Activated T-helper 17 cell treated with anti-CD3 and anti-CD28 coated beads, Interleukin-2, amount 50 U/mL, for 72 hours (primary cell): ENCODE results near the gene TRAF2. TPM values are rescaled to one million over a fixed set of nuclear protein-coding genes. Genes with fewer than 3 reads are reported as not detected.

Experiments
- ATAC-seq: fragments of 150-1000 bp; cut with Tn5 transposase; replicated peaks from 2 replicates; pipeline ENCODE4 v1.10.0; 2021; ENCODE audit warnings: mild to moderate bottlenecking, moderate library complexity
- H3K27ac Mint-ChIP-seq: one replicate; pipeline ENCODE4 v1.8.0; 2022; ENCODE audit warnings: mixed read lengths
- H3K27me3 Mint-ChIP-seq: one replicate; pipeline ENCODE4 v1.8.0; 2022; ENCODE audit warnings: mixed read lengths
- H3K36me3 Mint-ChIP-seq: one replicate; pipeline ENCODE4 v1.8.0; 2022; ENCODE audit warnings: low read depth, mild to moderate bottlenecking, mixed read lengths
- H3K4me1 Mint-ChIP-seq: one replicate; pipeline ENCODE4 v1.8.0; 2022; ENCODE audit warnings: mixed read lengths
- H3K4me3 Mint-ChIP-seq: one replicate; pipeline ENCODE4 v1.8.0; 2022; ENCODE audit warnings: mild to moderate bottlenecking, mixed read lengths
- H3K9me3 Mint-ChIP-seq: one replicate; pipeline ENCODE4 v1.8.0; 2022; ENCODE audit warnings: mixed read lengths
- total RNA-seq, 2 donors: library from RNA; stranded (reverse); gene quantifications; one replicate each; pipeline ENCODE4 v1.2.3, GENCODE V29; 2022

Gene TRAF2
- total RNA-seq, 2 donors from 2014 or later: 54.4 to 56.8 TPM

DNA sequence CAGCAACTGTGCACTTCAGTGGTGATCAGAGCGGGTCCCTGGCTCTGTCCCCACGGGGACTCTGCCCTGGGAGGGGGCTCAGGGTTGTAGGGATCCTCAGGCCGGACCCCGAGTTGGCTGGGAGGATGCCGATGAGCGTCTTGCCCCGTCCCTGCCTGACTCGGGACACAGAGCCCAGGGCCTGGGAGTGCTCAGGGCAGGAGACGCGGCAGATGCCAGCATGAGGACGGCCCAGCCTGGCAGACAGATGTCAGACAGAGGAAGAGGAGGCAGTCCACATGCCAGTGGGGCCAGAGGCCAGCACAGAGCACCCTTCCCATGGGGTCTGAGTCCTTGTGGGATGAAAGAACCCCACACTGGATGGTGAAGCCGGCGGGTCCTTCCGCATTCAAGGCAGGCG is 77.0 kb downstream of the TRAF2 start:
- H3K27ac Mint-ChIP-seq: peak overlapping the region; percentile 50

DNA sequence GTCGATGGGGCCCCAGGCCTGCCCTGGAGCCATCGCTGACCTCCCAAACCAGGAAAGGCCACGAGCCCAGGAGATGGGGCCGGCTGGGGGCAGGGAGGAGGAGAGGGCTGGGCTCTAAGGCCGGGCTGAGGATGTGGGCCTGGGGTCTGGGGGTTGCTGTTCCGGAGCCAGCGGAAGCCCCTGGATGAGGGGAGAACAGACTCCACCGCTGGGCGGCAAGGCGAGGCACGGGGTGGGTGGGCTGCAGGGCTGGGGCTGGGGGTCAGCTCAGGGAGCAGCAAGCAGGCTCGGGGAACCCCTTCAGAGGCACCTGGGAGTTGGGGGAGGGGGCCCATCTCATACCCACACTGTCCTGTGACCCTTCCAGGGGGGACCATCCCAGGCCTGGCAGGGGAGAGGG is 77.4 kb downstream of the TRAF2 start:
- H3K4me1 Mint-ChIP-seq: peaks cover 7% of the 10 kb centered on the region
- H3K4me3 Mint-ChIP-seq: no peak overlapping the region
- H3K27me3 Mint-ChIP-seq: no peaks in the 10 kb centered on the region
- ATAC-seq: no peak
- H3K27ac Mint-ChIP-seq: no peak overlapping the region
- no peaks in the 10 kb centered on the region for H3K36me3 Mint-ChIP-seq
- H3K9me3 Mint-ChIP-seq: no peaks in the 10 kb centered on the region

More for the DNA sequence above, 77.0 kb downstream of the TRAF2 start:
- no peak for ATAC-seq
- Mint-ChIP-seq H3K9me3 (no peaks in the 10 kb centered on the region), H3K4me1 (peaks cover 7% of the 10 kb centered on the region), H3K4me3 (no peak overlapping the region), H3K36me3 (no peaks in the 10 kb centered on the region), H3K27me3 (no peaks in the 10 kb centered on the region)

DNA sequence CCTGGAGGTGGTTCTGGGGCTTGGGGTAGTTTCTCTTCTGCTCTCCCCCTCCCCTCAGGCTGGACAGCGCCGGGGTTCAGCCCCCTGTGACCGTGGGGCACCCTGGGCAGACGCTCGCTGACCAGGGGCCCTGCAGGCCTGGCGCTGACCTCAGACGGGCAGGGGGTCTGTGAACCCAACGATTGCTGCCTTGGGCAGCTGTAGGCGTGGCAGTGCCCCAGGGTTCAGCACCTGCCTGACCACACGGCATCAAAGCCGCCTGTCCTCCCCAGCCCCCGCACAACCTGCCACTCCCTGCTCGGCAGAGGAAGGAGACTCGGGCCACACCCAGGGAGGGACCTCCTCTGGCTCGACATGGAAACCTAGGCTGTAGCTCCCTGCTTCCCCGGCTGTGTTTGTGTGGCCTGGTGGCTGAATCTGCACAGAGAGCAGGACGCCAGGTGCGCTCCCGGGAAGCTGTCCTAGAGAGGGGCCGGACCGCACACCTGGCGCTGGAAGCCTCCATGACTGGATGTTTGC is 77.9 kb downstream of the TRAF2 start:
- no peaks in the 10 kb centered on the region for H3K27me3 Mint-ChIP-seq
- H3K27ac Mint-ChIP-seq: peak overlapping the region; percentile 44
- ATAC-seq: no peak
- H3K4me3 Mint-ChIP-seq: peak overlapping the region; percentile 24
- peaks cover 7% of the 10 kb centered on the region for H3K4me1 Mint-ChIP-seq
- no peaks in the 10 kb centered on the region for H3K9me3 Mint-ChIP-seq
- H3K36me3 Mint-ChIP-seq: no peaks in the 10 kb centered on the region

DNA sequence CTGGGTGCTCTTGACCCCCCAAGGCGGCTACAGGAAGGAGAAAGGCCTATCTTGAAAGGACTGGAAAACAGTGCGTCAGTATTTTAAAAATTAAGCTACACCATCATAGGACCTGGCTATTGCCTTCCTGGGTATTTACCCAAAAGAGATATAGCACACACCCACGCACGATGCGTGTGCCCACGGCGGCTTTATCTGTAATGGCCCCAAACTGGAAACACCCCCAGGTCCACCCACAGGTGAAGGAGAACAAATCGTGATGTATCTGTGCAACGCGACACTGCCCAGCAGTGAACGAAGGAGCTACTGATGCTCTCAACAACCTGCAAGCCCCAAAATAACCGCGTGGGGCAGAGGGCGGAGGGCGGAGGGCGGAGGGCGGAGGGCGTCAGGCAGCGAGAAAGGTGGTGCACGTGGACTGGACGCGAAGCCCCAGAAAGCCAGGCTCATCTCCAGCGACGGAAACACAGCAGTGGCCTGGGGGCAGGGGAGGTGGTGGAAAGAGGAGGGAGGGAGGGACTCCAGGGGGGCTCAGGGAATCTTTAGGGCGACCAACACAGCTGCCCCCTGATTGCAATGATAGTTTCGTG is 78.6 kb downstream of the TRAF2 start:
- no peak for ATAC-seq
- peak overlapping the region; percentile 44 for H3K27ac Mint-ChIP-seq
- H3K27me3 Mint-ChIP-seq: no peaks in the 10 kb centered on the region
- H3K36me3 Mint-ChIP-seq: no peaks in the 10 kb centered on the region
- H3K4me3 Mint-ChIP-seq: peak overlapping the region; percentile 82
- no peaks in the 10 kb centered on the region for H3K9me3 Mint-ChIP-seq
- H3K4me1 Mint-ChIP-seq: peaks cover 7% of the 10 kb centered on the region

DNA sequence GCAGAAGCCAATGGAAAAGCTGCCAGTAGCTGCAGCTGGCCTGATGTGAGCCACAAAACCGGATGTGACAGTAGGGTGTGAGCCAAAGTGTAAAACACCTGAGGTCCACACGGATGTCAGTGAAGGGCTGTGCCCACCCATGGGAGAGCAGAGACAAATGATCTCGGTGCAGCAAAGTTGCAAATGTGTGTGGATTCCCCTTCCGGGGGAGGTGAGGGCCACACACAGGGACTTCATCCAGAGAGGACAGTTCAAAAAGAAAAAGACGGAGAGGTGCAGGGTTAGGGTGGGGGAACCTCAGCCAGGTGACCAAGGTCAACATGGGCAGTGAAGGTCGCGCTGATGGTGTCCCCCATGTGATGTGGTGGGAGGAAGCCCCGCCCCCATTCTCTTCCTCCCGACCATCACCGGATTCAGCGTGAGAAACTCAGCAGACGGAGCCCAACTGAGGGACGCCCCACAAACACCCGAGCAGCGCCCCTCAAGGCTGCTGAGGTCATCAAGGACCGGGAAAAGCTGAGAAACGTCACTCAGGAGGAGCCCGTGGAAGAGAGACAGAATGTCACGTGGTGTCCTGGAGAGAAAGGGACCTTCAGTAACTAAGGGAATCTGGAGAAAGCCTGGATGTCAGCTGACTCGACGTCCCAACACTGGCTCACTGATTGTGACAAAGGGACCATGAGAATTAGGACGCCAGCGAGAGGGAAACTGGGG is 79.6 kb downstream of the TRAF2 start:
- peak overlapping the region; percentile 76 for H3K27ac Mint-ChIP-seq
- no peaks in the 10 kb centered on the region for H3K27me3 Mint-ChIP-seq
- peaks cover 7% of the 10 kb centered on the region for H3K4me1 Mint-ChIP-seq
- ATAC-seq: peak; percentile 64
- no peaks in the 10 kb centered on the region for H3K36me3 Mint-ChIP-seq
- peak overlapping the region; percentile 82 for H3K4me3 Mint-ChIP-seq
- H3K9me3 Mint-ChIP-seq: no peaks in the 10 kb centered on the region

DNA sequence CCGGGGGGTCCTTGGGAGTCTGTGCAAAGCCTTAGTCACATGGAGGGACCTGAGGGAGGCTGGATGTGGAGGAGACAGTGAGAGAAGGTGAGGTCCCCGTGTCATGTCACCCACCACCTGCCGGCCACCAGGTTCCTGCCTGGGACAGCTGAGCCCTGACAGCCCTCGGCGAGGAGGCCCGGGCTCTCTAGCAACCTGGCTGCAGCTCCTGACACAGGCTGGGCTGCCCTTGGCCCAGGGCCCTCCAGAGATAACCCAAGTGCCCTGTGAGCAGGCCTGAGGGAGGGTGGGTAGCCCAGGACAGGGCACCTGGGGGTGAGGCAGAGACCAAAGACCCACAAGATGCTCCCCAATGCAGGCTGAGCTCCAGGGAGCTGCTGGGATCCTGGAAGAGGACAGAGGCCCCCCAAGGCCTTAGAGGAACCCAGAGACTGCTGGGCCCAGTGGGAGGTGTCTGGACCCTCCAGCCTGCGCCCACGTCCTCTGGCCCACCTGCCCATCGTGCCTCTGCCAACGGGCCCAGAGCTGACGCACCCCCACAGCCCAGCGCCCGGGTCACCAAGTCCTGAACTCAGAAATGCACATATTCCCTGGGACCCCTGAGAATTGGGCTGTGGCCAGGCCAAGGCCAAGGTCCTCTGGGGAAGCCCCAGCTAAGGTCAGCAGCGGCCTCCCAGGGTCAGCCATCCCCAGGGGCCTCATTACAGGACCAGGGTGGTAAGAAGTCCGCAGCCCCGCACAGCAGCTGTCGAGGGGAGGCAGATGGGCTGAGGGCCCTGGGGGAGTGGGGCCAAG is 82.2 kb downstream of the TRAF2 start:
- Mint-ChIP-seq H3K9me3 (no peaks in the 10 kb centered on the region), H3K27ac (no peak overlapping the region), H3K36me3 (no peaks in the 10 kb centered on the region), H3K4me3 (no peak overlapping the region), H3K4me1 (peaks cover 7% of the 10 kb centered on the region), H3K27me3 (no peaks in the 10 kb centered on the region)
- no peak for ATAC-seq

DNA sequence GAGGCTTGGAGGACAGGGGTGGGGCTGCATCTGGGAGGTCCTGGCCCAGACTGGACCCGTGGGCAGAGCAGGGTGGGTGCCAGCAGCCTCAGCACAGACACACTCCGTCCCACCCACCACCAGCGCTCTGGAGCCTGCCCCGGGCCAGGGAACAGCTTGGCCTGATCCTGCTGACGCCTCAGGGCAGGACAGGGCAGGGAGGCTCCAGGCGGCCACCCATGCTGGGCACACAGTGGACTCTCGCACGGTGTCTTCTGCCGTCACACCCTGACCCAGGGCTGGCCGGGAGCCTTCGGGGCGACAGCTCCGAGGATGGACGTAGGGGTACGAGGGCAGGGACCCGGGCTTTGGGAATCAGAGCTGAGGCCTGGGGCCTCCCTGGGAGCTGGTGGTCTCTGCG is 82.8 kb downstream of the TRAF2 start:
- H3K4me3 Mint-ChIP-seq: no peak overlapping the region
- H3K27ac Mint-ChIP-seq: no peak overlapping the region
- H3K4me1 Mint-ChIP-seq: peaks cover 7% of the 10 kb centered on the region
- H3K9me3 Mint-ChIP-seq: no peaks in the 10 kb centered on the region
- H3K27me3 Mint-ChIP-seq: no peaks in the 10 kb centered on the region
- H3K36me3 Mint-ChIP-seq: no peaks in the 10 kb centered on the region
- no peak for ATAC-seq

DNA sequence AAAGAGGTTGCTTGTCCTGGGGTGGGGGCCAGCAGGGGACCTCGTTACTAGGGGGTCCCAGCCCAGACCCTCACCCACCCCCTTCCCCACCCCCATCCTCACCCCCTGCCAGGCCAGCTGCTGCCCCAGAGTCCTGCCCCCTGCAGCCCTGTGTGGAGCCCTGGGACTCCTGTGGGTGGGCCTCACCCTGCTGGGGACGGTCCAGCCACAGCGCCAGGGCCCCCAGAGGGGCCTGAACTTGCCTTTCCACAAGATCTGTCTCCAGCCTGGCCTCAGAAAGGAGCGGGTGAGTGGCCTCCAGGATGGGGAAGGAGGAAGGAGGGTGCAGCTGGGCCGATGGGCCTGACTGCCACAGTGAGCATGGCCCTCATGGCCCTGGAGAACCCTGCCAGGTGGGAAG is 83.5 kb downstream of the TRAF2 start:
- Mint-ChIP-seq H3K36me3 (no peaks in the 10 kb centered on the region), H3K27me3 (no peaks in the 10 kb centered on the region), H3K4me3 (no peak overlapping the region), H3K4me1 (peaks cover 7% of the 10 kb centered on the region), H3K27ac (no peak overlapping the region), H3K9me3 (no peaks in the 10 kb centered on the region)
- ATAC-seq: no peak

DNA sequence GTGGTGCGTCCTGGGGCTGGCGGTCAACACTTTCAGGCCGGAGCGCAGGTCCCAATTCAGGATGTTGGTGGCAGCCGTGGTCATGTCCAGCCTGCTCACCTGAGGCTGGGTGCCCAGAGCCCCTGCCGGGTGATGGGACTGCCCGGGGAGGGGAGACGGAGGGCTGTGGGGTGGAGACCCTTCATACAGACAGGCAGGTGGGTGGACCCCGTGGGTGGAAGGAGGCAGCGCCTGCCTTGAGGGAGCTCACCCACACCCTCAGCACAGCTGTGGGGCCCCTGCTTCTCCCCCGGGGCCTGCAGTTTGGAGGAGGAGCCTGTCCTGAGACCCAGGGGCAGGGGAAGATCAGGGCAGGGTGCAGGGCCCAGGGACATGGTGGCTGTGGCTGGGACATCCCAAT is 84.0 kb downstream of the TRAF2 start:
- H3K4me1 Mint-ChIP-seq: peaks cover 7% of the 10 kb centered on the region

DNA sequence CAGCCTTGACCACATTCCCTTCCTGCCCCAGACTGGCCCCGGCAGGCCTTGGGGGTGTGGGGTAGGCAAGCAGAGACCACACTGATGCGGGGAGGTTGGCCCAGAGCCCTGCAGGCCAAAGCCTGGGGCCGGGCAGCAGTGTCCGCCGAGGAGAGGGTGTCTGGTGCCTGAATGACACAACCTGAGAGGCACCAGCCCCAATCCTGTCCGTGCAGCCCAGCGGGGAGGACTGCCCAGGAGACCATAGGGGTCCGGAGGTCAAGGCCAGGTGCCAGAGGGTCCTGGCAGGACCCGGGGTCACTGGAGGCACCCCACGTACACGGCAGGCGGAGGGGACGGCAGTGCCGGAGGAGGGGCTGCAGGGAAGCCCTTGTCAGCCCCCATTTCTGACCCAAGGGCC is 85.4 kb downstream of the TRAF2 start:
- no peaks in the 10 kb centered on the region for H3K27me3 Mint-ChIP-seq
- H3K4me1 Mint-ChIP-seq: no peaks in the 10 kb centered on the region
- no peak for ATAC-seq
- H3K36me3 Mint-ChIP-seq: no peaks in the 10 kb centered on the region
- no peaks in the 10 kb centered on the region for H3K9me3 Mint-ChIP-seq
- H3K4me3 Mint-ChIP-seq: no peak overlapping the region
- H3K27ac Mint-ChIP-seq: no peak overlapping the region

More for the DNA sequence above, 84.0 kb downstream of the TRAF2 start:
- Mint-ChIP-seq H3K36me3 (no peaks in the 10 kb centered on the region), H3K9me3 (no peaks in the 10 kb centered on the region), H3K27me3 (no peaks in the 10 kb centered on the region), H3K4me3 (no peak overlapping the region), H3K27ac (no peak overlapping the region)
- ATAC-seq: no peak

DNA sequence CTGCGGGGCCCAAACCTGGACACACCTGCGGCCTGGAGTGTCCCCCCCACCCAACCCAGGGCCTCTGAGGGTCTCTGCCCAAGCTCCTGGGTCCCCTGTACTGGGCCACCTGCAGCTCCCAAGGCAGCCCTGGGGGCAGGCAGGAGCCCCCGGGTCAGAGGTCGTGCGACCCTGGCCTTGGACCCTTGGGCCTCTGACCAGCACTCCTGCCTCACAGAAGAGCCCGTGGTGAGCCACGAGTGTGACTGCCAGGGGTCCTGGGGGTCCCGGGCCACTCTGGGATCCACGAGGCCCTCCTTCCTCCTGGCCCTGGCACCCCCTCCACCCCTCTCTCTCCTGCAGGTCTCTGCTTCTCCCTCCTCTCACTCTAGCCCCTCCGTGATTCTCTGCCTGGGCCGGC is 86.0 kb downstream of the TRAF2 start:
- ATAC-seq: no peak
- no peaks in the 10 kb centered on the region for H3K27me3 Mint-ChIP-seq
- no peaks in the 10 kb centered on the region for H3K4me1 Mint-ChIP-seq
- no peak overlapping the region for H3K4me3 Mint-ChIP-seq
- H3K36me3 Mint-ChIP-seq: no peaks in the 10 kb centered on the region
- H3K9me3 Mint-ChIP-seq: no peaks in the 10 kb centered on the region
- no peak overlapping the region for H3K27ac Mint-ChIP-seq

DNA sequence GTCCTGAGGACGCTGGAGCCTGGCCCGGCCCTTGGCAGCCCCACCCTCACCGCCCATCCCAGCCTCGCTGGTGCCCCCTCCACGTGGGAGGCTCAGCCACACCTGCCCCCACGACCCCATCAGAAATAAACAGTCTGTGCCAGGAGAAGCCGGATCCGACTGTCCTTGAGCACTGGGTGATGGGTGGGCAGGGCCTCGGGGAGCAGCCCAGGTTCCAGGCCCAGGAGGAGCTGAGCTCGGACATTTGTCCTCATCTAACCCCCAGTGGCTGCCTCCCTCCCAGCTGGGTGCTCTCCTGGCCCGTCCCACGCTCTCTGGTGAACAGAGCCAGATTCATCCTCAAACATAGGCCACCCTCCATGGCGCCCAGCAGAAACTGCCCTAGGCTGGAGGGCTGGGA is 86.4 kb downstream of the TRAF2 start:
- ATAC-seq: no peak
- Mint-ChIP-seq H3K27me3 (no peaks in the 10 kb centered on the region), H3K27ac (no peak overlapping the region), H3K4me1 (no peaks in the 10 kb centered on the region), H3K36me3 (no peaks in the 10 kb centered on the region), H3K9me3 (no peaks in the 10 kb centered on the region), H3K4me3 (no peak overlapping the region)

DNA sequence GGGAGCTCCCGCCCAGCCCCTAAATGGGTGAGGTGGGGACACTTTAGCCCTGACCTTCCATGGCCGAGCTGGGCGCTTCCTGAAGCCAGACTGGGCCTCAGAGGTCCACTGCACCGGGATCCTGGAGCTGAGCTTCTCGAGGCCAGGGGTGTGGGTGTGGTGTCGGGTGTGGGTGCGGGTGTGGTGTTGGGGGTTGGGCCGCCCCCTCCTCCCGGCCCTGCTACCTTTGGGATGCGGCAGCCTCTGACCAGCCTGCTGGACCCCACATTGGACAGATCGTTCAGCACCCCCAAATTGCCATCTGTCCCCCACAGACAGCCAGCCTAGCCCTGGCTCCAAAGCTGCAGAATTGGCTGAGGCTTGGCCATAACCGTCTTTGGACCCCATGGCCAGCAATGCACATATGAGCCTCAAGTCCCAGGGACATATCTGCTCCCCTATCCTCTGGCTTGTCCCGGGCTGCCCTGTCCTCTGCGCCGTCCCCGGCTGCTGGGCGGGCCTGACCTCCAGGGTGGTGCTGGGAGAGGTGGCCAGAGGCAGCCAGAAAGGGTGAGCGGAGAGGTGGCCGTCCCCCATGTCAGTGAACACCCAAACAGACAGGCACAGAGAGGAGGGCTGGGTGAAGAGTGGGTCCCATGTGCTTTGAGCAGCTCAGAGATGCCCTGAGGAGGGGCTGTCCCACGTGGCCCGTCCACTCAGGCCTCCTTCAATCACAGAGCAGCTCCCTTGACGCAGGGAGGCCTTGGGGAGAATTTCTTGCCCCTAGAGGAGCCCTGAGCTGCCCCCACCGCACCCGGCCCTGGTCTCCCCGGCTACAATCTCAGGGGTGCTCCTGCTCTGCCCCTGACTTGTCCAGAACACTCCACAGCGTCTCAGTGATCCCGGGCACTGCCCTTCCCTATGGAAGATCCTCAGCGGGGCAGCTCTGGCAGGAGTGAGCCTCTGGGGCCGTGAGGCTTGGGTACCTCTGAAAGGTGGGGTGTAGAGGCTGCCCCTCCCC is 87.6 kb downstream of the TRAF2 start:
- H3K4me3 Mint-ChIP-seq: no peak overlapping the region
- no peaks in the 10 kb centered on the region for H3K4me1 Mint-ChIP-seq
- no peaks in the 10 kb centered on the region for H3K9me3 Mint-ChIP-seq
- H3K27ac Mint-ChIP-seq: no peak overlapping the region
- H3K27me3 Mint-ChIP-seq: no peaks in the 10 kb centered on the region
- ATAC-seq: no peak
- no peaks in the 10 kb centered on the region for H3K36me3 Mint-ChIP-seq
